Suppressor macrophage (primary cell): ENCODE data around the gene CCDC185.
"Not testable (repeated sequence)": the region's sequence is repeated elsewhere in the genome, so short reads cannot be mapped to it uniquely, and the experiment has no call there.

Source experiments
- DNase-seq, 4 experiments: peaks; one replicate each; pipeline ENCODE4 v3.0.0-alpha.2; 2020 to 2022

Gene CCDC185

GRCh38 chr1:223394706-223395105 is 1.5 kb downstream of the CCDC185 start:
- no peak for DNase-seq

GRCh38 chr1:223399393-223399792 is 6.2 kb downstream of the CCDC185 start:
- not testable (repeated sequence) for DNase-seq

DNA sequence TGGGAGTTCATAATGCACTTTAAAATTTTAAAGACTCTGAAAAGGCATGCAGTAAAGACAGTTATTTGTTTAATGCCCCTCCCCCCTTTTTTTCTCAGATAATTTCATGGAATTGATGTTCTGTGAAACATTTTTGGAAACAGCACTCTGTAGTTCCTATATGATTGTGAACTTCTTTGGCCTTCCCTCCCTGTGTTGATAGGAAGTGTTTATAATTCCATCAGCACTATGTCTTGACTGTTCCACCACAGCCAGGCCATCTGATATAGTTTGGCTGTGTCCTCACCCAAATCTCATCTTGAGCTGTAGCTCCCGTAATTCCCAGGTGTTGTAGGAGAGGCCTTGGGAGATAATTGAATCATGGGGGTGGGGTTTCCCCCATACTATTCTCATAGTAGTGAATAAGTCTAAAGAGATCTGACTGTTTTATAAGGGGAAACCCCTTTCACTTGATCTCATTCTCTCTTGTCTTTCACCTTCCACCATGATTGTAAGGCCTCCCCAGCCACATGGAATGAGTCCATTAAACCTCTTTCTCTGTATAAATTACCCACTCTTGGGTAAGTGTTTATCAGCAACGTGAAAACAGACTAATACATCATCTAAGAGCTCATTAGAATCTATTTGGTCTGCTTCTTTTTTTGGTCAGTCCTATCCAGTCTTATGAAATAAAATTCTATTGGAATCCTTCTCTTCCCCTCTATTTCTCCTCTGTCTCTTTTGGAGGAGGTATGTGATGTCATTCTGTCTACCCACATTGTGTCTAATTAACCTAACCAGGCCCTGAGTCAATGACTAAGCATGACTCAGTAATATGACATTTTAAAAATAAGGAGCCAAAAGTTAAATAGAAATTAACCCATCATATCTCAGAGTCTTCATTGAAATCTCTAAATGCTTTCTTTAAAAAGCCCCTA is 8.9 kb downstream of the CCDC185 start:
- DNase-seq = peak in 2 of 4 experiments; percentile 51 to 65

DNA sequence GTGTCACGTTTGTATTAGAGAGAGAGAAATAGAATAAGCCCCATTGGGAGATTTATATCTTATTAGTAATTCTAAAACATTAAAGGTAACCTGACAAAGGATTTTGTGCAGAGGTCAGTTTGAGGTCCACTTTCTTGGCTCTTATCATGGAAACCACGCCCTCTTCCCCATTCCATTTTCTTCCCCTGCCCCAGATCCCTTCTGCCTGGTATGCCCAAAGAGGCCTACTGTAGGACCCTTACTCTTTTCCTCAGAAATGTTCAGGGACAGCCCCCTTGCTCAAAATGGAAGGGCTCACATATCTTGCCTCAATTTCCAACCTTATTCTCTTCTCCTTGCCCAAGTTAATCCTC is 9.6 kb downstream of the CCDC185 start:
- no peak for DNase-seq

DNA sequence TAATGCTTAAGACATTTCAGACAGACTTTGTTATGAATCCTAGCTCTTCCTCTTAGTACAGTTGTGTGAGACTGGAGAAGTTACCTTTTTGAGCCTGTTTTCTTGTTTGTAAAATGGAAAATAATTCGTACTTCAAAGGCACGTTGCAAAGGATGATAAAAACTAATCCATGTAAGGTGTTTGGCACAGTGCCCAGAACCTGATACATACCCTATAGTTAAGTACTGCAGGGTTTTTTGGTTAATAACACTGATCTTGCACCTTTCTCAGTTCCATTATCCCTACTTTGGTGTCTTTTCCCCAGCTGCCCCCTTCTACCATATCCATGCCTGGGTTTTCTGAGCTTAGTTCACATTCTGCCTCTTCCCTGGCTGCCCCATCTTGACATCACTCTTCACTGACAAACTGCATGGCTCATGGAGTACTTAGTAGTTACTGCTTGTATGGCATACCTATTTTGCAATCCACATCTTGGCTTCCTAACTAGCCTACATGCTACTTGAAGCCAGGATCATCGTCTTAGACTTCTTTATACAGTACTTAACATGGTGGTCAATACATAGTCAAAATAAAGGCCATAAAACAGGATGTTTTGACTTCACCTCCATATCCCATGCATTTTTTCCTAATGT is 10.1 kb downstream of the CCDC185 start:
- DNase-seq = peak in 1 of 4 experiments; percentile 9

GRCh38 chr1:223405507-223405906 is 12.3 kb downstream of the CCDC185 start:
- no peak for DNase-seq

GRCh38 chr1:223410036-223410435 is 16.8 kb downstream of the CCDC185 start:
- DNase-seq = no peak

- DNase-seq = no peak
Measured at GRCh38 chr1:223411309-223411708, 18.1 kb downstream of the CCDC185 start.

DNA sequence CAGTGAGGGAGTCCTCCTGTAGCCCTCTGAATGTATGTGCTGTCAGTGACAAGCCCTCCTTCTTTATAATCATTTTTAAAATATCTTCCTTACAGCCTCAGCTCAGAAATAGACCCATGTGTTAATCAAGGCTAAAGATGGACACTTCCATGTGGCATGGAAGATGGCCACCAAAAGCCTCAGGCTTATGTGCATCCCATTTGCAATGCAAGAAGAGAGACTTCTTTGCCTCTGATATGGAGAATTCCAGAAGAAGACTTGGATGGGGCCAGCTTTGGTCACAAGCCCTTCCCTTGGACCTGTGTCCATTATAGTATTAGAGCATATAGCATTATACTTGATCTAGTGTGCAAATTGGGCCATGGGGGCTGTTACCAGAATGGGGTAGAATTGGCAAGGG is 18.5 kb downstream of the CCDC185 start:
- no peak for DNase-seq

DNA sequence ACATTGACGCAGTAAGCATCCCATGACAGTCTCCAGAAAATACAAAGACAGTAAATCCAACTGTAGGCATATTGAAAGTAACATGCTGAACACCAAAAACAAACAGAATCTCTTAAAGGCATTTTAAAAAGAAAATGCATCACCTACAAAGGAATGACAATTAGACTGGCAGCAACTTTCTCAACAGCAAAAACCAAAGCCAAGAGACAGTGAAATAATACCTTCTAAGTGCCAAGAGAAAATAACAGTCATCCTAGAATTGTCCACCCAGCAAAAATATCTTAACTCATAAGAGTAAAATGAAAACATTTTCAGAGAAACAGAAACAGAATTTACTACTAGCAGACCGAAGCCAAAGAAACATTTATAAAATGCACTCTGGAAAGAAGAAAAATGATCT is 20.0 kb downstream of the CCDC185 start:
- no peak for DNase-seq

GRCh38 chr1:223417444-223417843 is 24.2 kb downstream of the CCDC185 start:
- no peak for DNase-seq

DNA sequence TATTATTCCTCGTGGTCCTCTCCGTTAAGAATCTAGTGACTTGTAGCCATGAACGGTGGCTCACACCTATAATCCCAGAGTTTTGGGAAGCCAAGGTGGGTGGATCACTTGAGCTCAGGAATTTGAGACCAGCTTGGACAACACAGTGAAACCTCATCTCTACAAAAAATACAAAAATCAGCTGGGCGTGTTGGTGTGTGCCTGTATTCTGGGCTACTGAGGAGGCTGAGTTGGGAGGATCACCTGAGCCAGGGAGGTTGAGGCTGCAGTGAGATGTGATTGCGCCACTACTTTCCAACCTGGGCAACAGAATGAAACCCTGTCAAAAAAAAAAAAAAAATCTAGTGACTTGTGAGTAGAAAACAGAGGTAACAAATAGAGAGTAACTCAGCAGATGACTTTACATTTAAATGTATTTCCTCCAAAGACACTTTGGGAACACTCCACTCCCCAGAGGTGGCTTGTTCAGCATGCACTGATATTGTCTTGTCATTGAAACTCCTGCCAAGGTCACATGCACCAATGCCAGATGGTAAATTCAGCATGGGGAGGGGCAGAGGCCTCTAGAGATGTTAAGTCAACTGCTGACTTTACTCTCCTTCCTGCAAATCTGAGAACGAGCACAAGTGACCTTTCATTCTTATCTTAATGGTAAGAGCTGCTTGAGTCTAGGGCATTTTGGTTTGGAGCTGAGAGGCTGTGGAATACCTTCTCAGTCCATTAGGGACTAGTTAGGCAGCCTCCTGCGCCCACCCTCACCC is 24.9 kb downstream of the CCDC185 start:
- no peak for DNase-seq

DNA sequence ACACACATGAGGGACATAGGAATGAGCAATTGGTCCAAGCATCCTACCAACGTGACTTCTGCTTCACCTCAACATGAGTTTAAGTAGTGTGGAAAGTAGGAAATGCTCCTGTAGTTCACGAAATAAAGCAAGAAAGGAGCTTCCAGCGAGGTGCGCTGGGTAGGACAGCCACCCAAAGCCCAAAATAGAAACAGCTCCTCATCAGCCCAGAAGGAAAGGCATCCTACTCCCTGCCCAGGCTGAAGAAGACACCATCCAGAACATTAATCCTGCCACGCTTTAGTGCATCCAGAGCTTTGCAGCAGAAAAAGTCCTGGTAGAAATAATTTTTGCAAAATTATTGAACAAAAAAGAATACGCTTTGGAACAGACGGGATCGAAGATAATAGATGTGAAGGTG is 25.9 kb downstream of the CCDC185 start:
- no peak for DNase-seq

DNA sequence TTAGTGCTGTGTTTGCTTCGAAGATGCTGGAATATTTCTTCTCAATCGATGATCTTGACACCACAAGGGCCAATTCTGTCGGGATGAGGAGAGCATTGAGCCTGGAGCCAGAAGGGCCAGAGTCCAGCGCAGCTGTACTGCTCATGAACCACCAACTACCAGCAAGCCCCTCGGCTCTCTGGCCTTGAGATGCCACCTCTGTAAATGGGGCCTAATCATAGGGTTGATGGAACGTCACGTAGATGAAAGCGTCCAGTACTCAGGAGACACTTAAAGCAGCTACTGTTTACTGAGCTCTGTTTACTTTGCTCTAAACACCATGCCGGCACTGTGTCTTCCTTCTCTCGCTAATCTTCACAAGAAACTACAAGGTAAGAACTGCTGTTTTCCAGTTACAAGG is 26.3 kb downstream of the CCDC185 start:
- no peak for DNase-seq

DNA sequence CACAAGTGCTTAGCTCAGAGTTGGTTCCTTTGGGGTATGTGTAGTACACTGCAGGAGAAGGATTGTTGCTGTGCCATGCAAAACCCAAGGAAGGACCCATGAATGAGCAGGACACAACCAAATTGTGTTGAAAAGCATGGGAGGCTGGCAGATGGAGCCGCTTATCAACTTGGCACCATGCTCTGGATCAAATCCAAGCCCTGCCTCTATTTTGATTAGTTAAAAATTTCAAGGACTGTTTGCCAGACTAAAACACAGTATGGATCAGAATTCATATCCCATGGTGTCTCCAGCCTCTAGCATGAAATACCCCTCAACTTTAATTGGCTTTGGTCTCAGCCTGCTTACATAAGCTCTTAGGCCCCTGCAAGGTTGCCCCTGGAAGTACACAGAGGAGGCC is 27.8 kb downstream of the CCDC185 start:
- DNase-seq = no peak

GRCh38 chr1:223421676-223422075 is 28.5 kb downstream of the CCDC185 start:
- DNase-seq = no peak

- DNase-seq = no peak
Measured at GRCh38 chr1:223422911-223423310, 29.7 kb downstream of the CCDC185 start.

GRCh38 chr1:223423641-223424233 is 30.5 kb downstream of the CCDC185 start:
- DNase-seq = no peak

GRCh38 chr1:223425550-223425949 is 32.3 kb downstream of the CCDC185 start:
- no peak for DNase-seq

GRCh38 chr1:223426936-223427335 is 33.7 kb downstream of the CCDC185 start:
- DNase-seq = no peak

- no peak for DNase-seq
Measured at GRCh38 chr1:223429313-223429731, 36.1 kb downstream of the CCDC185 start.

DNA sequence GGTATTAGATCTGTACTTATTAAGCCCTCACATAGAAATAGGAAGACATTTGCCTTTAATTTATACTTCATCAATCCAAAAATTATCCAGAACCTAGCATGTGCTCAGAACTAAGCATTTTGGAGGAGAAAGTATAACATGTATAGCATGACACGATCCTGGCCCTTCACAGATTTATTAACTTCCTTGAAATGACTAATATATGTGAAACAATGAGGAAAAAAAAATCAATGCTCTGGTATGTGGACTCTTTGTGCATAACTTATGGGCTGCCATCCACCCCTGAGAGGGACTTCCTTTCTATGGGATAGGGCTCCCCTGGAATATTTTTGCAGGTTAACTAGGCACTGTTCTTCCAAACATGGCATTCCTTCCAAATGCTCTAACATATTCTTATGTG is 36.6 kb downstream of the CCDC185 start:
- no peak for DNase-seq

- no peak for DNase-seq
Measured at GRCh38 chr1:223430236-223430635, 37.0 kb downstream of the CCDC185 start.
